Measurements from ENCODE around the gene LRRTM3. TPM values are rescaled to one million over a fixed set of nuclear protein-coding genes. Genes with fewer than 3 reads are reported as not detected.

Gene LRRTM3
- total and polyA plus RNA-seq, 10 donors: not detected

- TF ChIP-seq POLR2AphosphoS5 (IDR thresholded peaks at IDR 0.05): no peak
- TF ChIP-seq CTCF (IDR thresholded peaks at IDR 0.05 in 8 of 11, conservative IDR thresholded peaks at IDR 0.05 in 3 of 11): no peak
- TF ChIP-seq POLR2A (IDR thresholded peaks at IDR 0.05): no peak
- H3K4me3 ChIP-seq: no peak overlapping the region
- WGBS, 5 donors: 44 to 68% (median 53%) methylated on average over 2 of the region's 2 CpGs
- H3K4me1 ChIP-seq: no peaks in the 10 kb centered on the region
- H3K9me3 ChIP-seq: no peaks in the 10 kb centered on the region
- no peaks in the 10 kb centered on the region for H3K27me3 ChIP-seq (replicated peaks in 1 of 7)
- no peak for DNase-seq
- H3K36me3 ChIP-seq: no peaks in the 10 kb centered on the region
- H3K27ac ChIP-seq: no peak overlapping the region
- intact Hi-C loops (cut with DNase I; ENCODE audit: low total_unique reads): no loop called here
Measured at GRCh38 chr10:67086327-67087134, 160.7 kb downstream of the LRRTM3 start.

- Histone ChIP-seq H3K4me3 (no peak overlapping the region), H3K4me1 (no peaks in the 10 kb centered on the region), H3K9me3 (no peaks in the 10 kb centered on the region), H3K27ac (no peak overlapping the region), H3K27me3 (replicated peaks in 1 of 7) (no peaks in the 10 kb centered on the region), H3K36me3 (no peaks in the 10 kb centered on the region)
- no peak for TF ChIP-seq CTCF (IDR thresholded peaks at IDR 0.05 in 8 of 11, conservative IDR thresholded peaks at IDR 0.05 in 3 of 11)
- TF ChIP-seq POLR2A (IDR thresholded peaks at IDR 0.05): no peak
- no peak for TF ChIP-seq POLR2AphosphoS5 (IDR thresholded peaks at IDR 0.05)
- intact Hi-C loops (cut with DNase I; ENCODE audit: low total_unique reads): no loop called here
- DNase-seq: no peak
Measured at GRCh38 chr10:67087135-67087425, 161.2 kb downstream of the LRRTM3 start.

- Histone ChIP-seq H3K36me3 (no peaks in the 10 kb centered on the region), H3K4me1 (no peaks in the 10 kb centered on the region), H3K27me3 (replicated peaks in 1 of 7) (no peaks in the 10 kb centered on the region), H3K4me3 (no peak overlapping the region), H3K9me3 (no peaks in the 10 kb centered on the region), H3K27ac (no peak overlapping the region)
- no peak for DNase-seq
- intact Hi-C loops (cut with DNase I; ENCODE audit: low total_unique reads): no loop called here
- TF ChIP-seq CTCF (IDR thresholded peaks at IDR 0.05 in 8 of 11, conservative IDR thresholded peaks at IDR 0.05 in 3 of 11) (no peak), POLR2AphosphoS5 (IDR thresholded peaks at IDR 0.05) (no peak), POLR2A (IDR thresholded peaks at IDR 0.05) (no peak)
- 74 to 86% (median 78%) methylated on average over 1 of the region's 1 CpG for WGBS, 5 donors
Measured at GRCh38 chr10:67088036-67088435, 162.2 kb downstream of the LRRTM3 start.

- TF ChIP-seq CTCF (IDR thresholded peaks at IDR 0.05 in 8 of 11, conservative IDR thresholded peaks at IDR 0.05 in 3 of 11): no peak
- H3K4me1 ChIP-seq: no peaks in the 10 kb centered on the region
- H3K36me3 ChIP-seq: no peaks in the 10 kb centered on the region
- H3K9me3 ChIP-seq: no peaks in the 10 kb centered on the region
- no peak overlapping the region for H3K27ac ChIP-seq
- no peak for DNase-seq
- intact Hi-C loops (cut with DNase I; ENCODE audit: low total_unique reads): no loop called here
- H3K27me3 ChIP-seq (replicated peaks in 1 of 7): no peaks in the 10 kb centered on the region
- WGBS, 5 donors: 43 to 65% (median 55%) methylated on average over 2 of the region's 2 CpGs
- no peak overlapping the region for H3K4me3 ChIP-seq
Measured at GRCh38 chr10:67095531-67095930, 169.7 kb downstream of the LRRTM3 start.

Measured in spleen (tissue), 11 donors.